Gastroesophageal sphincter (tissue), 3 donors: ENCODE measurements around the gene TNFRSF1A.

ENCODE experiments used
- POLR2AphosphoS5 ChIP-seq: sonication (generic); formaldehyde crosslinking; IDR thresholded peaks from one replicate; pipeline ENCODE4 v1.6.1; 2017; ENCODE audit warnings: antibody characterized with exemption
- TF ChIP-seq, protein P1 (sequence below), 4 experiments: fragments of 200-600 bp in 2 of 4; fragments of 450-650 bp in 2 of 4; sonication (generic) in 1 of 4; IDR thresholded peaks; one replicate each; pipeline ENCODE4 v1.5.1; 2017 to 2019; ENCODE audit warnings: antibody characterized with exemption in 4 of 4, mild to moderate bottlenecking in 2 of 4, moderate library complexity in 2 of 4

DNA sequence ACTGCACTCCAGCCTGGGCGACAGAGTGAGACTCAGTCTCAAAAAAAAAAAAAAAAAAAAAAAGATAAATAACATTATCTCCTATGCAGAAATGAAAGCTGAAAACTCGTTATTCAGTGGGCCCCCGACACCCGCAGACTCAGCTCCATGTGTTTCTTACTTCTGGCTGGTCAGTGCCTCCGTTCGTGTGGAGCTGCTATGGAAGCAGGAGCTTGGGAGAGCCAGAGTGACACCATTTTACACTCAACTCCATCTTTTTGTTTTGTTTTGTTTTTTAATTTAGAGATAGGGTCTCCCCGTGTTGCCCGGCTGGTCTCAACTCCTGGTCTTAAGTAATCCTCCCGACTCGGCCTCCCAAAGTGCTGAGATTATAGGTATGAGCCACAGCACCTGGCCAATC is 44.7 kb downstream of the TNFRSF1A start:
- TF ChIP-seq, protein P1, sequence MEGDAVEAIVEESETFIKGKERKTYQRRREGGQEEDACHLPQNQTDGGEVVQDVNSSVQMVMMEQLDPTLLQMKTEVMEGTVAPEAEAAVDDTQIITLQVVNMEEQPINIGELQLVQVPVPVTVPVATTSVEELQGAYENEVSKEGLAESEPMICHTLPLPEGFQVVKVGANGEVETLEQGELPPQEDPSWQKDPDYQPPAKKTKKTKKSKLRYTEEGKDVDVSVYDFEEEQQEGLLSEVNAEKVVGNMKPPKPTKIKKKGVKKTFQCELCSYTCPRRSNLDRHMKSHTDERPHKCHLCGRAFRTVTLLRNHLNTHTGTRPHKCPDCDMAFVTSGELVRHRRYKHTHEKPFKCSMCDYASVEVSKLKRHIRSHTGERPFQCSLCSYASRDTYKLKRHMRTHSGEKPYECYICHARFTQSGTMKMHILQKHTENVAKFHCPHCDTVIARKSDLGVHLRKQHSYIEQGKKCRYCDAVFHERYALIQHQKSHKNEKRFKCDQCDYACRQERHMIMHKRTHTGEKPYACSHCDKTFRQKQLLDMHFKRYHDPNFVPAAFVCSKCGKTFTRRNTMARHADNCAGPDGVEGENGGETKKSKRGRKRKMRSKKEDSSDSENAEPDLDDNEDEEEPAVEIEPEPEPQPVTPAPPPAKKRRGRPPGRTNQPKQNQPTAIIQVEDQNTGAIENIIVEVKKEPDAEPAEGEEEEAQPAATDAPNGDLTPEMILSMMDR (IDR thresholded peaks at IDR 0.05), result no peak
- TF ChIP-seq POLR2AphosphoS5, result no peak
